HG02623 (cell line): ENCODE data around the gene BCO2.

Experiments
- ATAC-seq: cut with Tn5 transposase; IDR thresholded peaks from one replicate; pipeline ENCODE4 v1.9.1; 2021; ENCODE audit warnings: moderate library complexity; ENCODE audit not compliant: unreplicated experiment

Gene BCO2

GRCh38 chr11:112241486-112241885, 66.2 kb downstream of the BCO2 start:
- ATAC-seq, result no peak

GRCh38 chr11:112247201-112247600, 71.9 kb downstream of the BCO2 start:
- ATAC-seq, result no peak

GRCh38 chr11:112248201-112248600, 72.9 kb downstream of the BCO2 start:
- ATAC-seq, result no peak

- no peak for ATAC-seq
Measured at GRCh38 chr11:112249871-112250610, 74.7 kb downstream of the BCO2 start.

- ATAC-seq, result no peak
Measured at GRCh38 chr11:112253605-112254242, 78.4 kb downstream of the BCO2 start.

- no peak for ATAC-seq
Measured at GRCh38 chr11:112255067-112255720, 79.9 kb downstream of the BCO2 start.

GRCh38 chr11:112260490-112260889, 85.2 kb downstream of the BCO2 start, which contains the start of gene PLET1:
Gene PLET1 (minus strand): TSS chr11:112260860. CDS start chr11:112260589, 271 bp downstream.
- ATAC-seq, result no peak

- ATAC-seq, result no peak
Measured at GRCh38 chr11:112265659-112266409, 90.5 kb downstream of the BCO2 start.

- ATAC-seq, result no peak
Measured at GRCh38 chr11:112266410-112266778, 91.1 kb downstream of the BCO2 start.

GRCh38 chr11:112267188-112267591, 91.9 kb downstream of the BCO2 start:
- ATAC-seq, result no peak

- ATAC-seq, result no peak
Measured at GRCh38 chr11:112268406-112268805, 93.1 kb downstream of the BCO2 start.
